HL-60 (cell line): ENCODE data around the gene BCL11A.

Experiments used
- DNase-seq, 2 experiments: peaks; one replicate each; pipeline ENCODE4 v3.0.0-alpha.2; 2010 to 2020; ENCODE audit warnings: low read depth in 1 of 2, low spot score in 1 of 2
- H3K27ac ChIP-seq: fragments of 250-450 bp; sonication (Bioruptor Pico); replicated peaks from 2 replicates; pipeline ENCODE4 v1.5.1; 2020; ENCODE audit warnings: mild to moderate bottlenecking, moderate library complexity
- H3K27me3 ChIP-seq: fragments of 250-450 bp; sonication (Bioruptor Pico); 2 replicates; pipeline ENCODE4 v1.5.1; 2021; ENCODE audit warnings: mild to moderate bottlenecking, moderate library complexity; ENCODE audit not compliant: insufficient read depth, poor library complexity, severe bottlenecking
- H3K4me3 ChIP-seq: replicated peaks from 2 replicates; pipeline ENCODE4 v1.5.1; 2011; ENCODE audit warnings: mild to moderate bottlenecking, control low read depth, low read length; ENCODE audit not compliant: insufficient read depth
- CTCF ChIP-seq: IDR thresholded peaks from one replicate; pipeline ENCODE4 v1.5.1; 2011; ENCODE audit warnings: low read length, control low read depth, inconsistent platforms; ENCODE audit not compliant: insufficient read depth
- GABPA ChIP-seq: IDR thresholded peaks from 2 replicates; pipeline ENCODE4 v1.6.1; 2012; ENCODE audit warnings: low read depth
- POLR2AphosphoS5 ChIP-seq: IDR thresholded peaks from 2 replicates; pipeline ENCODE4 v1.6.1; 2012; ENCODE audit warnings: low read depth
- SPI1 ChIP-seq: IDR thresholded peaks from 2 replicates; pipeline ENCODE4 v1.6.1; 2012; ENCODE audit warnings: low read depth, mild to moderate bottlenecking, borderline replicate concordance
- TF ChIP-seq, protein P1 (sequence below): IDR thresholded peaks from 2 replicates; pipeline ENCODE4 v1.6.1; 2012; ENCODE audit warnings: low read depth; ENCODE audit not compliant: insufficient replicate concordance

Gene BCL11A

GRCh38 chr2:60446413-60447267 lies 106.8 kb downstream of the BCL11A start:
- Histone ChIP-seq H3K4me3 (no peak overlapping the region), H3K27ac (no peak overlapping the region), H3K27me3 (no peaks in the 10 kb centered on the region)
- TF ChIP-seq, protein P1, sequence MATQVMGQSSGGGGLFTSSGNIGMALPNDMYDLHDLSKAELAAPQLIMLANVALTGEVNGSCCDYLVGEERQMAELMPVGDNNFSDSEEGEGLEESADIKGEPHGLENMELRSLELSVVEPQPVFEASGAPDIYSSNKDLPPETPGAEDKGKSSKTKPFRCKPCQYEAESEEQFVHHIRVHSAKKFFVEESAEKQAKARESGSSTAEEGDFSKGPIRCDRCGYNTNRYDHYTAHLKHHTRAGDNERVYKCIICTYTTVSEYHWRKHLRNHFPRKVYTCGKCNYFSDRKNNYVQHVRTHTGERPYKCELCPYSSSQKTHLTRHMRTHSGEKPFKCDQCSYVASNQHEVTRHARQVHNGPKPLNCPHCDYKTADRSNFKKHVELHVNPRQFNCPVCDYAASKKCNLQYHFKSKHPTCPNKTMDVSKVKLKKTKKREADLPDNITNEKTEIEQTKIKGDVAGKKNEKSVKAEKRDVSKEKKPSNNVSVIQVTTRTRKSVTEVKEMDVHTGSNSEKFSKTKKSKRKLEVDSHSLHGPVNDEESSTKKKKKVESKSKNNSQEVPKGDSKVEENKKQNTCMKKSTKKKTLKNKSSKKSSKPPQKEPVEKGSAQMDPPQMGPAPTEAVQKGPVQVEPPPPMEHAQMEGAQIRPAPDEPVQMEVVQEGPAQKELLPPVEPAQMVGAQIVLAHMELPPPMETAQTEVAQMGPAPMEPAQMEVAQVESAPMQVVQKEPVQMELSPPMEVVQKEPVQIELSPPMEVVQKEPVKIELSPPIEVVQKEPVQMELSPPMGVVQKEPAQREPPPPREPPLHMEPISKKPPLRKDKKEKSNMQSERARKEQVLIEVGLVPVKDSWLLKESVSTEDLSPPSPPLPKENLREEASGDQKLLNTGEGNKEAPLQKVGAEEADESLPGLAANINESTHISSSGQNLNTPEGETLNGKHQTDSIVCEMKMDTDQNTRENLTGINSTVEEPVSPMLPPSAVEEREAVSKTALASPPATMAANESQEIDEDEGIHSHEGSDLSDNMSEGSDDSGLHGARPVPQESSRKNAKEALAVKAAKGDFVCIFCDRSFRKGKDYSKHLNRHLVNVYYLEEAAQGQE: no peak
- TF ChIP-seq CTCF: no peak
- TF ChIP-seq POLR2AphosphoS5: no peak
- TF ChIP-seq GABPA: no peak
- TF ChIP-seq SPI1: no peak
- no peak for DNase-seq

- no peak for DNase-seq
- H3K4me3 ChIP-seq: no peak overlapping the region
- no peaks in the 10 kb centered on the region for H3K27me3 ChIP-seq
- TF ChIP-seq SPI1 (no peak), GABPA (no peak), CTCF (no peak), POLR2AphosphoS5 (no peak)
- TF ChIP-seq, protein P1: no peak
- H3K27ac ChIP-seq: no peak overlapping the region
Measured at GRCh38 chr2:60445684-60446179, 107.7 kb downstream of the BCL11A start.

DNA sequence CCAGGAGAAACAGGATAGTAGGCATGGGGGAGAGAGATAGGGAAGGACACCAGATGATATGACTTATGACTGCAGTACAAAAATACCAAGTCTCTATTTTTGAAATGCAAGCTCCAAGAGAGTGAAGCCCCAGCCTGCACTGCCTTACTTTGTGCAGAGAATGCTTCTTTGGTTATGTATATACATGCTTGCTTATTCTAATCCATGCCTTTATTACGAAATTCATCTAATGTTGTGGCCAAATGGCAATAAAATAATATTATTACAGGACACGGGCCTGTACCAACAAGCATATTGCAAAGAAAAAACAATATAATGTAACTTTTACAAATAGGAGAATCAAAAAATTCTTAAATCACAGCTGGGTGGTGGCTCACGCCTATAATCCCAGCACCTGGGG lies 110.8 kb downstream of the BCL11A start:
- no peak overlapping the region for H3K27ac ChIP-seq
- no peak for DNase-seq
- H3K27me3 ChIP-seq: no peaks in the 10 kb centered on the region
- no peak overlapping the region for H3K4me3 ChIP-seq
- TF ChIP-seq POLR2AphosphoS5: no peak
- no peak for TF ChIP-seq CTCF
- no peak for TF ChIP-seq SPI1
- TF ChIP-seq GABPA: no peak
- TF ChIP-seq, protein P1: no peak
